ENCODE data around the gene KRTAP19-8.

The KRTAP19-8 gene

DNA sequence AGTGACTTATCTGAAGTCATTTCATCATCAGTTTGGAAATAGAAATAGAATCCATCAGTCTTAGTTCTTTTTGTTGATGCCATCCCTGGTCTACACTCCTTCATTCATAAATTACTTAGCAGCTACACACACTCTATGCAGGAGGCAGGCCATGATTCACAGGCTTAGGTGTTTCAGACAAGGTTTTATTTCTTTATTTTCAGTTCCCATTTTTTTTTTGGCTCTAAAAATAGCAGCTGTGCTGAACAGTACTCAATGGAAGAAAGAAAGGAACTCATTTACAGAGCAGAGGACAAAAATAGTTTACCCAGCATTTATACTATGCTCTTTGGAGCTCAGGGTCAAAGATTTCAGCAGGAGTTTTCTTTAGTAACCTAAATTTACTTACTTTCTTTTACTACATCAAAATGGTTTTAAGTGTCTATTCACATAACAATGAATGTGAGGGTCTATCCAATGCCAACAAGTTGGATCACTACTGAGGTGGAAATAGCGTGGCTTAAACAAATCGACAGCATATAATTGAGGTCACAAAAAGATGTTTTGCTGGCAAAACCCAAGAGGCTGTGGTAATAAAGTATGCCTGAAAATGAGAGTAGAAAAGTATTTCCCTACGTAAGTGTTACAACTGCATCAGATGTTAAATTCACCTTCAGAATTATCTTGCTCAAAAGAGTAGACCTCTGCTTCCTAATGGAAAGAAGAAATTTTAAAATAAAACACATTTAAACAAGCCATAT lies 7.7 kb downstream of the KRTAP19-8 start:
- Mint-ChIP-seq H3K27me3 (peaks cover 2% of the 10 kb centered on the region), H3K4me3 (no peak overlapping the region), H3K27ac (no peak overlapping the region), H3K36me3 (no peaks in the 10 kb centered on the region), H3K4me1 (no peaks in the 10 kb centered on the region), H3K9me3 (no peaks in the 10 kb centered on the region)

DNA sequence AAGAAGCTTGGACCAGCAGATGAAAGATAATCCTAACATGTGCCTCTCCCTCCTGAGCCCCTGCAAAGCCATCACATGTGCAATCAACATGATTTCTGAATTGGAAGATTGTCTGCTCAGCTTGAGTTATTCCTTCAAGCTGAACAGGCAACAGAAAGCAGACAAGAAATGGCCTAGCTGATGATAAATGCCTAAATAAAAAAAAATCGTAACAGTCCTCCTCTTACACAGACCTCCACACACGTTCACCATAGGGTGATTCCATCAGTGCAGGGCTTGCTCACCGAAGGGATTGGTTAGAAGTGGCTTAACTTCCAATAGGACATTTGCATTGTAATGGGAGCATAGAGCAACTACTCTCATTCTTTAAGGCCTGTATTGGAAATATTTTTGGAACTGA lies 14.6 kb downstream of the KRTAP19-8 start:
- no peak overlapping the region for H3K27ac Mint-ChIP-seq
- H3K4me3 Mint-ChIP-seq: no peak overlapping the region
- peaks cover 22% of the 10 kb centered on the region for H3K27me3 Mint-ChIP-seq
- H3K36me3 Mint-ChIP-seq: peaks cover 1% of the 10 kb centered on the region
- no peaks in the 10 kb centered on the region for H3K9me3 Mint-ChIP-seq
- H3K4me1 Mint-ChIP-seq: no peaks in the 10 kb centered on the region

DNA sequence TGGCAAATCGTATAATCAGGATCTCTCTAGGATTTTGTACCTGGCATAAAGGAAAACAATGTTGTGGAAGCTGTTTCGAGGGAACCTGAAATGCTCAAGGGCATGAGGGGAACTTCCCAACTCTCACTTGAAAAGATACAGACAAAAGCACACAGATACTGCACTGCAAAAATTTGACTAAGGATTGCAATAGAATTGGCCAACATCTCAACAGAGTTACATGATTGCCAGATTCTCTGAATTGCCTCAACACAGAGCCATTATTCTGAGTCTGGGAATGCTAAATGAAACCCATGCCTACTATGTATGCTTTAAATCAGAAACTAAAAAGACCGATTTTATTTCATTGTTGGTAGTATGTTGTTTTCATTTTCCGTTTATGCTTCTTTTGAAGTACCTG lies 16.0 kb downstream of the KRTAP19-8 start:
- Mint-ChIP-seq H3K4me3 (no peak overlapping the region), H3K36me3 (peaks cover 1% of the 10 kb centered on the region), H3K9me3 (no peaks in the 10 kb centered on the region), H3K27ac (no peak overlapping the region), H3K4me1 (no peaks in the 10 kb centered on the region), H3K27me3 (peaks cover 22% of the 10 kb centered on the region)

DNA sequence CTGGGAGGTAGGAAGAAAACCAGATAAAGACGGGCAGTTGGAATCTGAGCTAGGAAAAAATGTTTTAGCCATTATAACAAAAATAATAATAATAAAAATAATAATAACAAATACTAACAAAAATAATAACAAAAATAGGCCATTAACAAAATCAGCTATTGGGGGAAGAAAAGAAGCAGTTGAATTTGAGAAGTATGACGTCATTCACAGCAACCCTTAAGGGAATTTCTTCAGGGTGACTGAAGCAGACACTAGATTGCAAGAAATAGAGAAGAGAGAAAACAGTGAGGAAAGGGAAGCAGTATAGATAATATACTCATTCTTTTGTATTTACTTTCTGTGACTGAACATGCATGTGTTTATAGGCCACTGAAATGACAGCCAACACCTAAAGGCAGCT lies 20.0 kb downstream of the KRTAP19-8 start:
- H3K27ac Mint-ChIP-seq: no peak overlapping the region
- no peaks in the 10 kb centered on the region for H3K9me3 Mint-ChIP-seq
- no peaks in the 10 kb centered on the region for H3K36me3 Mint-ChIP-seq
- peaks cover 13% of the 10 kb centered on the region for H3K27me3 Mint-ChIP-seq
- peaks cover 2% of the 10 kb centered on the region for H3K4me1 Mint-ChIP-seq
- no peak overlapping the region for H3K4me3 Mint-ChIP-seq

DNA sequence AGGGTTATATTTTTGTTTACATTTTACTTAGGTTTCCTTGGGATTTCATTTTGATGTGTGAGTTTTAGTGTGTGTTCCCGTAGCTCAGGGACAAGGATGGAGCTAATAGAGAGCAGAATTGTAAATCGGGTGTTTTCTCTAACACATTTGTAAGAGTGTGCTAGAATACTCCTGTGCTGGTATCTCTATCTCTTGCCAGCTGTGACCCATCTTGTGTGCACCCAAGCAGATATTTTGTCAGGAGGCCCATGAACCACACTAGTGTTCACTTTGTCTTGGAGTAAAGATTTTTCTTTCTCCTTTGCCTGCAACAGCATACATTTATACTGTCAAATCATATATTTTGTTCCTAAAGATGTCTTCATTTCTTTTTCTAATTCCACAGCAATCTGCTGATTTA lies 23.4 kb downstream of the KRTAP19-8 start:
- no peak overlapping the region for H3K27ac Mint-ChIP-seq

DNA sequence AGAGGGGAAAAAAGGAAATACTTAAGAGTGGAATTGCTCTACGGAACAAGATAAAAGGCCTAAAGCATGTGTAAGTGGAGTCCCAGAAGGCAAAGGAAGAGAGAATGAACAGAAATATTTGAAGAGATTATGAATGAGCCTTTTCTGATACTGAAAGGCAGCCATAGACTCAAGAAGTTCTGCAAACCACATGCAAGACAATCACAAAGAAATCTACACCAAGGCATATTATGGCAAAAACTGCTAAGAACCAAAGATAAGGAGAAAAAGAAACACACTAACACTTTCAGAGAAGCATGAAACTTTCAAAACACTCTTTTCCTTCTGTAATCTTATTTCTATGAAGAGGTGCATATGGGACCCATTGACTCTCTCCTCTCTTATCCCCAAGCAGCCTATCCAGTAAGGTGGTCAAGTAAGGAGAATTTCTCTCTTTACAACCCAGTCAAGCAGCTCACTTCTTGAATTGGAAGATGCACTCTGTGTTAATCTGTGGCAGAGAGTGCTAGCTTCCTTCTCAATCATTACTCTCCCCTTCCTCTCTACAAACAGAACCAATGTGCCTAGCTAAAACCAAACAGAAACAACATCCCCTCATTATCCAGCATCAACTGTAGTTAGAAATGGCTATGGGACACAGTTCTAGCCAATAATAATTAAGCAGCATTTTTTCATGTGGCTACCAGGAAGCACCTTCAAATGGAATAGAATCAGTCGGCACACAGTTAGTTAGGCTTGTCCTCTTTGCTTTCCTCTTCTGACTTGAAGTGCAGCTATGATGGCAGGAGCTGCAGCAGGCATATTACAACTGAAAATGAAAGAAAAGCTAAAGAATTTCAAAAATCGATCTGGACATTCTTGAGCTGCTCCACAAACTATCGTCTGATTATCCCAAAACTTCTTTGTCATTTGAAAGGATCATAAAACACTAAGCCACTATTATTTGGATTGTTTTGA lies 25.9 kb downstream of the KRTAP19-8 start:
- Mint-ChIP-seq H3K9me3 (no peaks in the 10 kb centered on the region), H3K4me3 (peak overlapping the region; percentile 42), H3K4me1 (peaks cover 21% of the 10 kb centered on the region), H3K27me3 (no peaks in the 10 kb centered on the region), H3K27ac (peak overlapping the region; percentile 56), H3K36me3 (peaks cover 2% of the 10 kb centered on the region)

More for the DNA sequence above, 23.4 kb downstream of the KRTAP19-8 start:
- Mint-ChIP-seq H3K36me3 (no peaks in the 10 kb centered on the region), H3K27me3 (peaks cover 4% of the 10 kb centered on the region), H3K4me1 (peaks cover 21% of the 10 kb centered on the region), H3K9me3 (no peaks in the 10 kb centered on the region), H3K4me3 (no peak overlapping the region)

DNA sequence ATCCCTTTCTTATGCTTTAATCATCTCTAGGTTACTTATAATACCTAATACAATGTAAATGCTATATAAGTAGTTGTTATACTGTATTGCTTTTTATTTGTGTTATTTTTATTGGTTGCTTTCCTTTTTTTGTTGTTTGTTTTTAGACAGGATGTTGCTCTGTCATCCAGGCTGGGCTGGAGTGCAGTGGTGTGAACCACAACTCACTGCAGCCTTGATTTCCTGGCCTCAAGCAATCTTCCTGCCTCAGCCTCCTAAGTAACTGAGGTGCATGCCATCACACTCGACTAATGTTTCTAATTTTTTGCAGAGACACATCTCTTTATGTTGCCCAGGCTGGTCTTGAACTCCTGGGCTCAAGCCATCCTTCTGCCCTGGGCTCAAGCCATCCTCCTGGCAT lies 26.9 kb downstream of the KRTAP19-8 start:
- Mint-ChIP-seq H3K9me3 (no peaks in the 10 kb centered on the region), H3K36me3 (peaks cover 2% of the 10 kb centered on the region), H3K4me1 (peaks cover 21% of the 10 kb centered on the region), H3K4me3 (no peak overlapping the region), H3K27me3 (no peaks in the 10 kb centered on the region), H3K27ac (no peak overlapping the region)

DNA sequence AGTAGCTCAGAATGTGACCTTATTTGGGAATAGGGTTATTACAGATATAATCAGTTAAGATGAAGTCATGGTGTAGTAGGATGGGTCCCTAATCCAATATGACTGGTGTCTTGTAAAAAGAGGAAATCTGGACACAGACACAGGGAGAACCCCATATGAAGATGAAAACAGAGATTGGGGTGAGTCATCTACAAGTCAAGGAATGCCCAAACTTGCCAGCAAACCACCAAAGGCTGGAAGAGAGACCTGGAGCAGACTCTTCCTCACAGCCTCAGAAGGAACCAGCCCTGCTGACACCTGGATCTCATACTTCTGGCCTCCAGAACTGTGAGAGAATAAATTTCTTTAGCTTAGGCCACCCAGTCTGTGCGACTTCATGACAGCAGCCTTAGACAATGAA lies 29.9 kb downstream of the KRTAP19-8 start:
- peaks cover 20% of the 10 kb centered on the region for H3K4me1 Mint-ChIP-seq
- H3K9me3 Mint-ChIP-seq: no peaks in the 10 kb centered on the region
- no peak overlapping the region for H3K4me3 Mint-ChIP-seq

DNA sequence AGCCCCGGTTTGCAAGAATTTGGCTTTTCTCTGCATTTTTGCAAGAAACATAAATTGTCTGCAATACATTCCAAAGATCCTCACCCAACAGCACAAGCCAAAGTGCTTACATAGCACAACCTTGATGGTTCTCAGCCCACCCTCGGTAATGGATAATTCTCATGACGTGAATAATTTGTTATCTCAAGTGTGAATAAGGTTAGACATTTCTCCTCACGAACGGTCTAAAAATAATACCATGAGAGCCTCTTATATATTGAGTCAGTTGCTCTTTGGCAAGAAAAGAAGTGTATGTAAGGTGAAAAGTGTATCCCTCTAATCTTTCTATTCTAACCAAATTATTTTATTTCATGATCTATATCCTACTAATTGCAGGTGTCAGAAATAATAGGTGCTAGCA lies 33.3 kb downstream of the KRTAP19-8 start:
- H3K9me3 Mint-ChIP-seq: no peaks in the 10 kb centered on the region
- H3K4me3 Mint-ChIP-seq: no peak overlapping the region
- H3K4me1 Mint-ChIP-seq: no peaks in the 10 kb centered on the region
- peaks cover 2% of the 10 kb centered on the region for H3K36me3 Mint-ChIP-seq
- no peak overlapping the region for H3K27ac Mint-ChIP-seq
- H3K27me3 Mint-ChIP-seq: peaks cover 2% of the 10 kb centered on the region

More for the DNA sequence above, 29.9 kb downstream of the KRTAP19-8 start:
- H3K27ac Mint-ChIP-seq: no peak overlapping the region
- H3K36me3 Mint-ChIP-seq: peaks cover 2% of the 10 kb centered on the region
- H3K27me3 Mint-ChIP-seq: peaks cover 2% of the 10 kb centered on the region

DNA sequence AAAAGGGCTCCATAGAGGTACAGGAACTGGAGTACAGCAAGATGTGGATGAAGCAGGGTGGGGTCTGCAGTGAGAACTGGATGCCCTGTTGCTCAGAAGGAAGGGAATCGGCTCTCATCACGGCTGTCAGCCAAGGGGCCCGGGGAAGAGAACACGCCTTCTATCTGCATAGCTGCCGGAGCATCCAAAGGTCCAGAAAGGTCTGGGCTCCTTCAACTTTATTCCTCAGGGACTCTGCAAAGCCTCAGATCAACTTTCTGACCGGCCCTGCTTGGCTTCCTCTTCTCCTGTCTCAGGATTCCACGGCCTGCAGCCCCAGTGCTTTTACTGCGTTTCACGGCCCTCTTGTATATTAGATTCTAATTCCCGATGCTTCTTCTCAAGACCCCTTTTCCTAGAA lies 34.8 kb downstream of the KRTAP19-8 start:
- H3K9me3 Mint-ChIP-seq: no peaks in the 10 kb centered on the region
- H3K27ac Mint-ChIP-seq: no peak overlapping the region
- peaks cover 2% of the 10 kb centered on the region for H3K27me3 Mint-ChIP-seq
- no peaks in the 10 kb centered on the region for H3K4me1 Mint-ChIP-seq
- H3K36me3 Mint-ChIP-seq: peaks cover 2% of the 10 kb centered on the region
- H3K4me3 Mint-ChIP-seq: no peak overlapping the region

DNA sequence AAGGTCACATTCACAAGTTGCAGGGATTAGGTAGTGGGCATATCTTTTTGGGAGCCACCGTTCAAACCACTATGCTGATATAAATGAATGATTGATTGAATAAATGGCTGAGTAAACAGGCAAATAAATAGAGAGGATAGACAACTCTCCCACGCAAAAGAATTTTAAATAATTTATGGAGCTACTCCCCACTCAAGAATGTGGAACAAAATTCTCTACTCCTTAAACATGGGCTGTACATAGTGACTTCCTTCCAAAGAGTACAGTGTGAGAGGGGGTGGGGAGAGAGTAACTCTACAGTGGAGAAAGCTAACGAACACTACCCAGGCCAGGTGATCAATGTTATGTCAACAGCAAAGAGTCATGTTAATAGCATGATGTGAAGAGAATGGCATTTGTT lies 40.7 kb downstream of the KRTAP19-8 start:
- no peaks in the 10 kb centered on the region for H3K4me1 Mint-ChIP-seq
- H3K36me3 Mint-ChIP-seq: no peaks in the 10 kb centered on the region
- H3K9me3 Mint-ChIP-seq: no peaks in the 10 kb centered on the region
- peaks cover 2% of the 10 kb centered on the region for H3K27me3 Mint-ChIP-seq
- H3K4me3 Mint-ChIP-seq: no peak overlapping the region
- H3K27ac Mint-ChIP-seq: no peak overlapping the region

DNA sequence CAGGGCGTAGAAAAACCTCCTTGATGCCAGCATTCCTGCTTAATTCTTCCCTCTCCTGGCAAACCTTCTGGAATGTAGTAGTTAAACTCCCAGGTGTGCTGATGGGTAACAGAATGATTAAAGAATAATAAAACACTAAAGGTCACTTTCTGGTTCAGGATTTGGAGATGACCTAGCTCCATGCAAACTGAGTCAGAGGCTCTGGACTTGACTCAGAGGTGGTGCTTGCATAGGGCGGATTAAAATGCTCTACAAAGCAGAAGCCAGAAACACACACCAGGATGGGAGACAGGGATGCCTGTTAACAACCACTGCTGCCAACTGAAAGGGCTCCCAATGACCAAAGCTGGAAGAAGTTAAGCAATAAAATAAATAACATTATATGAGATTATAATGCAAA lies 41.5 kb downstream of the KRTAP19-8 start:
- Mint-ChIP-seq H3K27me3 (peaks cover 2% of the 10 kb centered on the region), H3K4me3 (no peak overlapping the region), H3K4me1 (no peaks in the 10 kb centered on the region), H3K27ac (no peak overlapping the region), H3K36me3 (no peaks in the 10 kb centered on the region), H3K9me3 (no peaks in the 10 kb centered on the region)

DNA sequence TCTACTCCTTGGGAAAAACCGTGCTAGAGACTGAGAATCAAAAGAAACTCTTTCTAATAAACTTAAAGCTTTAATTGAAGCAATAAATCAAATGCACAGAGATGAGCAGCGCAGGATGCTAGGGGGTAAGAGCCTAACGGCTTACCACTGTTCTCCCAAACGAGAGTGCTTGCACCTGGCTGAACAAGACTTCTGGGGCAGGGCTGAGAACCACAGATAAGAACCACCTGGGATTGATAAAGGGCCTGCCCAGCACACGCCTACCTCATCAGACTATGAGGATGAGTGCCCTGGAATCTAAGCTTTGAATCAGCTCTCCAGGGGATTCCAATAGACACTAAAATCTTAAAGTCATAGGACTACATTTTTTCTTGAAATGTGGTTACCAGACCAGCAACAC lies 43.3 kb downstream of the KRTAP19-8 start:
- H3K36me3 Mint-ChIP-seq: no peaks in the 10 kb centered on the region
- H3K4me3 Mint-ChIP-seq: no peak overlapping the region
- peaks cover 7% of the 10 kb centered on the region for H3K27me3 Mint-ChIP-seq
- no peaks in the 10 kb centered on the region for H3K4me1 Mint-ChIP-seq
- no peaks in the 10 kb centered on the region for H3K9me3 Mint-ChIP-seq
- no peak overlapping the region for H3K27ac Mint-ChIP-seq

DNA sequence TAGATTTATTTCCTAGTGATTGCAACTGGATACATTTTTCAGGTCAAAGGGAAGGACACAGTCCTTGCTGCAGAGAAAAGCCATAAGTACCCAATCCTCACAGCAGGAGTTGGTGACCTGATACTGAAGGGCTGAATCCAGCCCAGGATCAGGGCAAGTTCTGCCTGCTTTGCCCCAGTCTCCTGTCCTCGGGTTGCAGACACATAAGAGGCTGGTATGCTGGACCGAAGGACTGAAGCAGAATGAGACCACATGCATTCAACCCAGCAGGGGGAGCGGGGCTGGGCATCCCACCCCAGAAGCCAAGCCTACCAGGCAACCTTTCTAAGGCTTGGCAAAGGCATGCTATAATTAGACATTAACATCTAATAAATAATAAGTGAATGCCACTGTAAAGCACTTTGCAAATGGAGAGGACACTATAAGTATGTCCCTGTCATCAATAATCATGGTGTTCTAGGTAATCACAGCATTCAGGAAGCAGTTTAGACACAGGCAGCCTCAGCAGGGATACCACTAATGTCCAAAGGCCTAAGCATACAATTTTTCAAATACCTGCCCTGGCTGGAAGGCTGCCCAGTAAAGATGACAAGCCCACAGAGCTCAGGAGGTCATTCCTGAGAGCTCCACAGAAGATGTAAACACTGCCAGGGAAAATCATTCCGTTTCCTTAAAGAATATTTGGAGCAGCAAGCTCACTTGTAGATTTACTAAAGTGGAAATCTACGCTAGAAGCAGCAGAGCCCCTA lies 47.6 kb downstream of the KRTAP19-8 start:
- no peaks in the 10 kb centered on the region for H3K9me3 Mint-ChIP-seq
- H3K36me3 Mint-ChIP-seq: no peaks in the 10 kb centered on the region
- no peaks in the 10 kb centered on the region for H3K4me1 Mint-ChIP-seq
- peaks cover 7% of the 10 kb centered on the region for H3K27me3 Mint-ChIP-seq
- H3K4me3 Mint-ChIP-seq: no peak overlapping the region
- no peak overlapping the region for H3K27ac Mint-ChIP-seq

DNA sequence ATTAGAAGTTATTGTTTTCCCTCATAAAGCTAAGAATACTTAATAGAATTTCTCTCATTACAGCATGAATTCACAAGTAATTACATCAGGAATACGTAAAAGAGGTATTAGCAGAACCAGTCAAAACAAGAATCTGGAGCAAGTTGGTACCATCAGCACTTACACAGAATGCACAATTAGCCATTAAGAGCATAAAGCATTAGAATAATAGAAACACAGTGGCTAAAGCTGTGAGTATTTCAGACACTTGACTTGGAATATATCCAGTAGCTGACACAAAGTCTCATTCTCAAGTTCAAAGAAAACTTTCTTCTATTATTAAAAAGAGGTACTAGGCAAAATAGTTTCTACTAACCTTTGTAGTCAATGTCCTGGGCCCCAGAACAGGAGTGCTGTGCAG lies 49.6 kb downstream of the KRTAP19-8 start:
- Mint-ChIP-seq H3K27ac (no peak overlapping the region), H3K36me3 (no peaks in the 10 kb centered on the region), H3K27me3 (peaks cover 6% of the 10 kb centered on the region), H3K4me3 (no peak overlapping the region), H3K4me1 (no peaks in the 10 kb centered on the region), H3K9me3 (no peaks in the 10 kb centered on the region)
